Activated naive CD8-positive, alpha-beta T cell treated with anti-CD3 and anti-CD28 coated beads, Interleukin-2, amount 10 ng/mL, durations not matched to agents 7 days and 5 days (primary cell): ENCODE data around the gene OLFML3. TPM values are rescaled to one million over a fixed set of nuclear protein-coding genes. Genes with fewer than 3 reads are reported as not detected.
"Not testable (repeated sequence)": the region's sequence is repeated elsewhere in the genome, so short reads cannot be mapped to it uniquely, and the experiment has no call there.

Source experiments
- ATAC-seq: fragments of 150-1000 bp; cut with Tn5 transposase; one replicate; pipeline ENCODE4 v1.10.0; 2021; ENCODE audit warnings: low read depth, moderate library complexity
- POLR2A ChIA-PET: fragments of 350-600 bp; sonication (Branson Sonifier 250); formaldehyde crosslinking; loops from one replicate; lab custom pipeline; 2021; ENCODE audit warnings: antibody characterized with exemption; lab: Charles Lee
- DNase-seq: peaks from one replicate; pipeline ENCODE4 v3.0.0; 2021
- H3K27ac Mint-ChIP-seq: one replicate; pipeline ENCODE4 v1.8.0; 2022; ENCODE audit warnings: mild to moderate bottlenecking, mixed read lengths
- H3K27me3 Mint-ChIP-seq: one replicate; pipeline ENCODE4 v1.8.0; 2022; ENCODE audit warnings: mild to moderate bottlenecking, moderate library complexity, mixed read lengths
- H3K36me3 Mint-ChIP-seq: one replicate; pipeline ENCODE4 v1.8.0; 2021; ENCODE audit warnings: mild to moderate bottlenecking, mixed read lengths
- H3K4me1 Mint-ChIP-seq: one replicate; pipeline ENCODE4 v1.8.0; 2021; ENCODE audit warnings: mixed read lengths
- H3K4me3 Mint-ChIP-seq: one replicate; pipeline ENCODE4 v1.8.0; 2022; ENCODE audit warnings: mild to moderate bottlenecking, moderate library complexity, mixed read lengths
- H3K9me3 Mint-ChIP-seq: one replicate; pipeline ENCODE4 v1.8.0; 2021; ENCODE audit warnings: mixed read lengths
- total RNA-seq, 2 experiments: library from RNA; stranded (reverse); gene quantifications; one replicate each; pipeline ENCODE4 v1.2.3, GENCODE V29; 2021

Gene OLFML3
- total RNA-seq, 2 experiments from 2014 or later, result 0.45 to 0.64 TPM

DNA sequence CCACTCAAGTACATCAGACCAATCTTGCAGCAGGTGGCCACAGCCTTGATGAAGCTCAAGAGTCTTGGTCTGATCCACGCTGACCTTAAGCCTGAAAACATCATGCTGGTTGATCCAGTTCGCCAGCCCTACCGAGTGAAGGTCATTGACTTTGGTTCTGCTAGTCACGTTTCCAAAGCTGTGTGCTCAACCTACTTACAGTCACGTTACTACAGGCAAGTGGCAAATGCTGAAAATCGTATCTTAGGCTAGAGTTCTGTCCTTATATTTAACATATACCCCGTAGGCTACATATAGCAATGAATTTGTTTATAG is 38.1 kb upstream of the OLFML3 start:
- Mint-ChIP-seq H3K27ac (peak overlapping the region; percentile 86), H3K9me3 (no peaks in the 10 kb centered on the region), H3K27me3 (no peaks in the 10 kb centered on the region), H3K4me1 (peaks cover 64% of the 10 kb centered on the region), H3K36me3 (peaks cover 43% of the 10 kb centered on the region), H3K4me3 (peak overlapping the region; percentile 84)
- POLR2A ChIA-PET, result interaction anchor here (1.5 to 4.8 kb wide), 2 partner anchors 8 to 11 kb away, joined by 5 to 52 read pairs; partner anchors contain the start of gene HIPK1
- ATAC-seq (no peak), DNase-seq (no peak)

DNA sequence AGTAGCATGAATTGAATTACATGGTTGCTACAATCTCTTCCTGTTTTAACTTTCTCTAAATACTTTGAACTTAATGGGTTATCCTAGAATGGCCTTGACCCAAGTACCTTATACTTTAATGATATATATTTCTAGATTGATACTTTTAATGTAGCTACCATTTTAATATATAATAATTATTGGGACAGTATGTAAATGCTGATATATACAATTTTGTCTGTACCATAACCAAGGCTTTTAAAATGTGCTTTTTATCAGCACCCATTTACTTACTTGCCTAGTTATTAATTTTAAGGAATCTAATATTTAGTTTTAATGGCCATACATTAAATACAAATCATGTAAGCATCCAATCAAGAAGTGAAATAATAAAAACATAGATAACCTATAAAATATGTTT is 36.7 kb upstream of the OLFML3 start:
- Mint-ChIP-seq H3K27me3 (no peaks in the 10 kb centered on the region), H3K4me1 (peaks cover 69% of the 10 kb centered on the region), H3K4me3 (no peak overlapping the region), H3K27ac (no peak overlapping the region), H3K36me3 (peaks cover 41% of the 10 kb centered on the region), H3K9me3 (no peaks in the 10 kb centered on the region)
- POLR2A ChIA-PET, result interaction anchor here (4.8 kb wide), 1 partner anchor 12 kb away, joined by 52 read pairs; the partner anchor contains the start of gene HIPK1
- DNase-seq, result no peak
- ATAC-seq, result no peak

DNA sequence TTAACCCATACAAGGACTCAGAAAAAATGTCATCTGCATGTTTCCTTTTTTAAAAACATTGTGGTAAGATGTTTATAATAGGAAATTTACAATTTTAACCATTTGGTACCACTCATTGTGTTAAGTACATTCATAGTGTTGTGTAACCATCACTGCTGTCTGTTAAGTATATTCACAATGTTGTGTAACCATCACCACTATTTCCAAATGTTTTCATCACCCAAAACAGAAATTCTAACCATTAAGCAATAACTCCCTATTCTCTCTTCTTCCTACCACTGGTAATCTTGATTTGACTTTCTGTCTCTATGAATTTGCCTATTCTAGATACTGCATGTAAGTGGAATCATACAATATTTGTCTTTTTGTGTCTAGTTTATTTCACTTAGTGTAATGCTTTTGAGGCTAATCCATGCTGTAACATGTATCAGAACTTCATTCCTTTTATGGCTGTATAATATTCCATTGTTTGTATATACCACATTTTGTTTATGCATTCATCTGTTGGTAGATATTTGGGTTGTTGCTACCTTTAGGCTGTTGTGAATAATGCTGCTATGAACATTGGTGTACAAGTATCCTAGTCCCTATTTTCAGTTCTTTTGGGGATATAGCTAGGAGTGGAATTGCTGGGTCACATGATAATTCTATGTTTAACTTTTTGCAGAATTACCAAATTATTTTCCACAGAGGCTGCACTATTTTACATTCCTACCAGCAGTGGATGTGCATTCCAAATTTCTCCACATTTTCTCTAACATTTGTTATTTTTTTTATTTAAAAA is 36.1 kb upstream of the OLFML3 start:
- peaks cover 39% of the 10 kb centered on the region for H3K36me3 Mint-ChIP-seq
- H3K27me3 Mint-ChIP-seq, result no peaks in the 10 kb centered on the region
- no peaks in the 10 kb centered on the region for H3K9me3 Mint-ChIP-seq
- H3K4me1 Mint-ChIP-seq, result peaks cover 68% of the 10 kb centered on the region
- ATAC-seq, result no peak
- DNase-seq, result no peak
- no peak overlapping the region for H3K4me3 Mint-ChIP-seq
- no peak overlapping the region for H3K27ac Mint-ChIP-seq
- POLR2A ChIA-PET, result no interaction called here

DNA sequence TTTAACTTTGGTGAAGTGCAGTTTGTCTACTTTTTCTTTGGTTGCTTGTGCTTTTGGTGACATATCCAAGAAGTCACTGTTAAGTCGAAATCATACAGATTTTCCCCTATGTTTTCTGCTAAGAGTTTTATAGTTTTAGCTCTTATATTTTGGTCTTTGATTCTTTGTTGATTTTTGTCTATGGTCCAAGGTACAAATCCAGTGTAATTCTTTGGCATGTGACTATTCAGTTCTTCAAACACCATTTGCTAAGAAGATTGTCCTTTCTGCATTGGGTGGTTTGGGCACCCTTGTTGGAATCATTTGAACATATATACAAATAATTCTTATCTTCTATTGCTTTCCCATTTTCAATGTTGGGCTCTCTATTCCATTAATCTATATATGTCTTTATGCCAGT is 33.9 kb upstream of the OLFML3 start:
- H3K4me1 Mint-ChIP-seq, result peaks cover 57% of the 10 kb centered on the region
- H3K9me3 Mint-ChIP-seq, result no peaks in the 10 kb centered on the region
- H3K27ac Mint-ChIP-seq, result peak overlapping the region; percentile 45
- DNase-seq (no peak), ATAC-seq (no peak)
- peaks cover 41% of the 10 kb centered on the region for H3K36me3 Mint-ChIP-seq
- POLR2A ChIA-PET, result interaction anchor here (0.9 to 6.2 kb wide), 2 partner anchors 14 to 18 kb away, joined by 3 to 82 read pairs; partner anchors contain the start of gene HIPK1
- H3K4me3 Mint-ChIP-seq, result no peak overlapping the region
- no peaks in the 10 kb centered on the region for H3K27me3 Mint-ChIP-seq

DNA sequence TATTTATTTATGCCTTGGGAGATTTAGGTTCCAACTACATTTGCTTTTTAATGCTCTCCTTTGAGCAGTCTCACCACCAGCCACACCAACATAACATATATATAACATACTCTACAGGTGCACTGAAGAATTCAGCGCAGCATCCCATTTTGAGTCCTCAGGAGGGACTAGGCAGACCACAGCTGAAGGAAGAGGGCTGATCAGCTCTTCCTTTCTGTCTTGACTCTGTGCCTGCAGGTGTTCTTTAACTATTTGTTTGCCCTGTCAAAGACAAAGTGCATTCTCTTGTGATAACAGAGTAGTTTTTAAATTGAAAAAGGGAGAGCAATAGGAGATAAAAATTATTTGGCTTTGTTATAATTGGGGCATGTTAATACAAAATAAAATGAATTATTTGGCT is 33.2 kb upstream of the OLFML3 start:
- no peaks in the 10 kb centered on the region for H3K27me3 Mint-ChIP-seq
- DNase-seq (no peak), ATAC-seq (peak; percentile 51)
- H3K27ac Mint-ChIP-seq, result peak overlapping the region; percentile 68
- POLR2A ChIA-PET, result interaction anchor here (0.8 to 6.2 kb wide), 4 partner anchors 15 to 134 kb away, joined by 3 to 82 read pairs (median 4); partner anchors contain the start of genes HIPK1 and RSBN1
- H3K9me3 Mint-ChIP-seq, result no peaks in the 10 kb centered on the region
- H3K4me3 Mint-ChIP-seq, result peak overlapping the region; percentile 70
- peaks cover 33% of the 10 kb centered on the region for H3K36me3 Mint-ChIP-seq
- H3K4me1 Mint-ChIP-seq, result peaks cover 49% of the 10 kb centered on the region

DNA sequence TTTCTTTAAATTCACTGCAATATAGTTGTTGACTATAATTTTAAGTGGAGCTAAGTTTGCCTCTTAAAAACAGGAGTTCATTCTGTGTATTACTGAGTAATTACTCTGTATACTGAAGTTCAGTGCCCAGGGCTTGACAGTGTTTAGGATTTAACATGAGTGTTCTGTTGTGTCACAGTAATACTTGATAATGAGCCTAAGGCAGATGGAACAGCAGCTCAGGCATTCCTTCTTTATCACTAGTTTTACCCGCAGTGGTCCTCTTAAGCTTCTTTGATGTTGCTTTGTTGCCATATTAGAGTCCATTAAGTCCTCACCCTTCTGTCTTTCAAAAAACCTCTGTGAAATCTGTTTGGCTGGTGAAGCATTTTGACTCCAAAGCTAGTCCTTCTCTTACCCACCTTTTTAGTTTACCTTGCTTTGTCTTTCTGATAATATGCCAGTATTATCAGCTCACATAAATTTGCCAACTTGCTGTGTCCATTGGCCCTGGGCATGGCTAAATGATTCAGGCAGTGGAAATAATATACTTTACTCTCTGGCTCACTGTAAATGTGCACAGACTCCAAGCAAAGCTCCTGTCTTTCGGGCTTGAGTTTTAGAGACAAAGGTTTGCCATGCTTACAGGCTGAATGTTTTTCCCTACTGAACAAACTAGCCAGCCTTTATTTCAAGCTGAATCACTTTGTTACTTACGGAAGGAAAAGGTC is 32.4 kb upstream of the OLFML3 start:
- peaks cover 32% of the 10 kb centered on the region for H3K36me3 Mint-ChIP-seq
- H3K27me3 Mint-ChIP-seq, result no peaks in the 10 kb centered on the region
- H3K4me3 Mint-ChIP-seq, result peak overlapping the region; percentile 82
- no peaks in the 10 kb centered on the region for H3K9me3 Mint-ChIP-seq
- peaks cover 49% of the 10 kb centered on the region for H3K4me1 Mint-ChIP-seq
- no peak for ATAC-seq
- no peak for DNase-seq
- POLR2A ChIA-PET, result interaction anchor here (0.6 to 6.2 kb wide), 6 partner anchors 8 to 724 kb away, joined by 3 to 82 read pairs (median 4); partner anchors contain the start of genes HIPK1 and RSBN1
- peak overlapping the region; percentile 92 for H3K27ac Mint-ChIP-seq

DNA sequence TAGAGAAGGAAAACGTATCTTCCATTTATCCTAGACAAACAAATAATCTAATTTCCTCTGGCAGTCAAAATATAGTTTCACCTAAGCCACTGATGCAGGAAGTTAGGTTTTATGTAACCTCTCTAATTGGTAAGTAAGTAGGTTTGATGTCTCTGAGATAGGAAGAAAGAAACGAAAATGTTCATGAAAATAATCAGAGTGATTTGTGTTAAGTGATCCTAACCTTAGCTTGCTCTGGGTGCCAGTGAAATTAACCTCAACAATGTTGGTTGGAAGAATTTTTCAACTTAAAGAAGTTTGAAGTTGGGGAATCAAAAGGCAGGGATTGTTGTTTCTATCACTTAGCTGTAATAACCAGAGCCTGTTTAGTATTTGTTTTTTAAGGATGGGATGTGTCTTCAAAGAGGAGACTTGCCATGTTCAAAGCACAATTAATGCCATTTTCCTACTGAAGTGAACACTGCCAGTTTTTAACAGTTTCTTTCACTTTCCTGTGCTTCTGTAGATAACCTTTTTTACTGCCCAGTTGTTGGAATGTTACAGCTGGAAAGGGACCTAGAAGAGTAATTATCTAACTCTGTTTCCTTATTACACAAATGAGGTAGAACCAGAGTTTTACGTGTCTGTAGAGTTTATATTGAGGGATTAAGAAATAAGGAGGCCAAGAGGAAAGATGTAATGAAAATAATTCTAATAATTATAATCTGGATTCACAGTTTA is 31.7 kb upstream of the OLFML3 start:
- Mint-ChIP-seq H3K9me3 (no peaks in the 10 kb centered on the region), H3K36me3 (peaks cover 34% of the 10 kb centered on the region), H3K27ac (peak overlapping the region; percentile 92), H3K4me3 (peak overlapping the region; percentile 82), H3K4me1 (peaks cover 48% of the 10 kb centered on the region), H3K27me3 (no peaks in the 10 kb centered on the region)
- POLR2A ChIA-PET, result interaction anchor here (0.9 to 6.2 kb wide), 4 partner anchors 8 to 28 kb away, joined by 4 to 82 read pairs (median 5); partner anchors contain the start of gene HIPK1
- no peak for DNase-seq
- ATAC-seq, result peak; percentile 64

DNA sequence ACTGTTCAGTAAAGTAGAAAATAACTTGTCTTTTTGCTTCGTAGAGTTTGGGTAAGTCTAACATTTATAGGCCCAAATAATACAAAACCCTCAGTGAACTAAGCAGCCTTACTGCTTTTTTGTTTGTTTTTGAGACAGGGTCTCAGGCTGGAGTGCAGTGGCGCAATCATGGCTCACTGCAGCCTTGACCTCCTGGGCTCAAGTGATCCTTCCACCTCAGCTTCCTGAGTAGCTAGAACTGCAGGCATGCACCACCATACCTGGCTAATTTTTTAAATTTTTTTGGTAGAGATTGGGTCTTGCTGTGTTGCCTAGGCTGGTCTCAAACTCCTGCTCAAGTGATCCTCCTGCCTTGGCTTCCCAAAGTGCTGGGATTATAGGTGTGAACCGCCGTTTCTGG is 31.1 kb upstream of the OLFML3 start:
- Mint-ChIP-seq H3K4me3 (peak overlapping the region; percentile 29), H3K4me1 (peaks cover 46% of the 10 kb centered on the region), H3K27ac (peak overlapping the region; percentile 92), H3K36me3 (peaks cover 34% of the 10 kb centered on the region)
- H3K27me3 Mint-ChIP-seq, ATAC-seq, DNase-seq, H3K9me3 Mint-ChIP-seq: not testable (repeated sequence)
- POLR2A ChIA-PET, result interaction anchor here (1.0 to 6.2 kb wide), 4 partner anchors 8 to 44 kb away, joined by 3 to 82 read pairs (median 4); partner anchors contain the start of gene HIPK1

DNA sequence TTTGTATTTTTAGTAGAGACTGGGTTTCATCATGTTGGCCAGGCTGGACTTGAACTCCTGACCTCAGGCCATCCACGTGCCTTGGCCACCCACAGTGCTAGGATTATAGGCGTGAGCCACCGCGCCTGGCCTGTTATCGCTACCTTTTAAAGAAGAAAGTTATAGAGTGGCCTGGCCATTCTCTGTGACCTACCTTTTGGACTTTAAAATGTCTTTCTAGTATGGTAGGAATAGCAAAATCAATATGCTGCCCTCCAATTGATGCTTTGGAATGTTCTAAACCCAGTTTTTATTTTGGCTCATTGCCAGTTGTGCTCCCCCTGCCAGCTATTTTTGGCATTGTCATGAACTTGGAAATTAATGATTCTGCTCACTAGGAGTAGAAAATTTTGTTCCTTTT is 30.3 kb upstream of the OLFML3 start:
- no peak overlapping the region for H3K4me3 Mint-ChIP-seq
- H3K27me3 Mint-ChIP-seq, result no peaks in the 10 kb centered on the region

DNA sequence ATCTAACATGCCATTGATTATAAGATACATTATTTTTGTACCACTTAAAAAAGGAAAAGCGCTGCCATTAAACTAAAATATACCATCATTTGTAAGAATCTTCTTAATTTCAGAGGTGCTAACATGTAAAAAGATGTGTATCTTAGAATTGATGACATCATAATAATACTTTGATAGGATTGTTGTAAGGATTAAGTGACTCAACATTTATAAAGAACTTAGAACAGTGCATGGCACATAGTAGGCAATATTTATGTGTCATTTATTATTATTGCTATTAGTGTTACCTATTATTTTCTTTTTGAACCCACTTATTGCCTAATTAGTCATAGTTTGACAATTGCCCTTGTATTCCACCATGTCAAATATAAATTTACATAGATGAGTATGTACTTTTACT is 28.4 kb upstream of the OLFML3 start:
- H3K4me1 Mint-ChIP-seq, result peaks cover 35% of the 10 kb centered on the region
- H3K27ac Mint-ChIP-seq, result no peak overlapping the region
- no peak overlapping the region for H3K4me3 Mint-ChIP-seq
- no peaks in the 10 kb centered on the region for H3K9me3 Mint-ChIP-seq
- POLR2A ChIA-PET, result interaction anchor here (6.2 kb wide), 1 partner anchor 20 kb away, joined by 82 read pairs; the partner anchor contains the start of gene HIPK1
- no peaks in the 10 kb centered on the region for H3K27me3 Mint-ChIP-seq
- no peak for DNase-seq
- H3K36me3 Mint-ChIP-seq, result peaks cover 33% of the 10 kb centered on the region
- ATAC-seq, result no peak

More for the DNA sequence above, 30.3 kb upstream of the OLFML3 start:
- peaks cover 45% of the 10 kb centered on the region for H3K4me1 Mint-ChIP-seq
- no peaks in the 10 kb centered on the region for H3K9me3 Mint-ChIP-seq
- peaks cover 36% of the 10 kb centered on the region for H3K36me3 Mint-ChIP-seq
- peak overlapping the region; percentile 92 for H3K27ac Mint-ChIP-seq
- DNase-seq (no peak), ATAC-seq (no peak)
- POLR2A ChIA-PET, result interaction anchor here (1.0 to 6.2 kb wide), 4 partner anchors 8 to 45 kb away, joined by 3 to 82 read pairs (median 4); partner anchors contain the start of gene HIPK1

DNA sequence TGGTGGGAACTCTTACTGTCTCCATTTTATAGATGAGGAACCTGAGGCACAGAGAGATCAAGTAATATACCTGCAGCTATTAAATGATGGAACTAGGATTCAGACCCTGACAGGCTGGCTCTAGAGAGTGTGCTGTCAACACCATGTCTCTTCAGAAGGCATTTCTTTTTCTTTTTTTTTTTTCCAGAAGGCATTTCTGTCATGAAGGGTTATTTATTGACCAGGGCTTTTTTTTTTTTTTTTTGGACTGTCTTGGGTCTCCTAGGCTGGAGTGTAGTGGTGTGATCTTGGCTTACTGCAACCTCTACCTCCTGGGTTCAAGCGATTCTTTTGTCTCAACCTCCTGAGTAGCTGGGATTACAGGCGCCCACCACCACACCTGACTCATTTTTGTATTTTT is 27.6 kb upstream of the OLFML3 start:
- no peak overlapping the region for H3K27ac Mint-ChIP-seq
- no peak overlapping the region for H3K4me3 Mint-ChIP-seq
- peaks cover 35% of the 10 kb centered on the region for H3K36me3 Mint-ChIP-seq
- DNase-seq (no peak), ATAC-seq (no peak)
- POLR2A ChIA-PET, result no interaction called here
- no peaks in the 10 kb centered on the region for H3K27me3 Mint-ChIP-seq
- no peaks in the 10 kb centered on the region for H3K9me3 Mint-ChIP-seq
- H3K4me1 Mint-ChIP-seq, result peaks cover 29% of the 10 kb centered on the region

DNA sequence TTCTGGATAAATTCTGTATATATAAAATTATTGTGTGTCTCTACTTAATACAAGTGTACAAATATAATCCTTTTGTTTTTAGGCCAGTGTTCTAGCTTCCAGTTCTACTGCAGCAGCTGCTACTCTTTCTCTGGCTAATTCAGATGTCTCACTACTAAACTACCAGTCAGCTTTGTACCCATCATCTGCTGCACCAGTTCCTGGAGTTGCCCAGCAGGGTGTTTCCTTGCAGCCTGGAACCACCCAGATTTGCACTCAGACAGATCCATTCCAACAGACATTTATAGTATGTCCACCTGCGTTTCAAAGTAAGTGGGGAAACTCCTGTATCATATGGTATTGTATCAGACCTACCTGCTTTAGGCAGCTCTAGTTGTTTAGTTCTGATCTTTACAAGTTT is 21.3 kb upstream of the OLFML3 start:
- Mint-ChIP-seq H3K36me3 (peaks cover 50% of the 10 kb centered on the region), H3K27ac (no peak overlapping the region), H3K27me3 (no peaks in the 10 kb centered on the region), H3K4me3 (no peak overlapping the region), H3K4me1 (peaks cover 8% of the 10 kb centered on the region), H3K9me3 (no peaks in the 10 kb centered on the region)
- ATAC-seq (no peak), DNase-seq (no peak)
- POLR2A ChIA-PET, result no interaction called here

DNA sequence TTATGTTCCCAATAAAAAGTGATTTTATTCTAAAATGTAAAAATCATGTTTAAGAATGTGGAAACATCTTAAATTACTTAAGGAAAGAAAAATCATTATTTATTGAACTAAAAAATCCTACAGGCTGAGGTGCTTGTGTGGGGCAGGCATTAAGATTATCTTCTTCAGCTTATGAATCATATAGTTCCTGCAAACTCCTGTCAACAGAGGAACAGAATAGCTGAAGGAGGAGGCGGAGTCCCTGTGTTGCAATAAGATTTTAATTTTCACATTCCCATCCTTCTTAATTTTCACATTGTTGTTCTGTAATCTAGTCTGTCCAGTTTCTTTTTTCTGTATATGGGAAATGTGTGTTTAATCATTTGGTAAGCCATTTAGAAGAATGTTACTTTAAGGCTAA is 20.6 kb upstream of the OLFML3 start:
- ATAC-seq, result no peak
- Mint-ChIP-seq H3K27ac (no peak overlapping the region), H3K4me3 (no peak overlapping the region), H3K36me3 (peaks cover 49% of the 10 kb centered on the region), H3K9me3 (no peaks in the 10 kb centered on the region), H3K27me3 (no peaks in the 10 kb centered on the region), H3K4me1 (peaks cover 8% of the 10 kb centered on the region)
- no peak for DNase-seq
- POLR2A ChIA-PET, result no interaction called here
